Urinary bladder (tissue), 4 donors: ENCODE measurements around the gene CELF2. TPM values are rescaled to one million over a fixed set of nuclear protein-coding genes. Genes with fewer than 3 reads are reported as not detected.

Source experiments
- DNase-seq: peaks from one replicate; pipeline ENCODE4 v3.0.0-alpha.2; 2015; ENCODE audit errors: extremely low spot score
- H3K27ac ChIP-seq: one replicate; pipeline ENCODE4 v1.5.1; 2013; ENCODE audit warnings: low read depth, mild to moderate bottlenecking, moderate library complexity
- H3K36me3 ChIP-seq: one replicate; pipeline ENCODE4 v1.6.1; 2013; ENCODE audit warnings: mild to moderate bottlenecking, moderate library complexity; ENCODE audit not compliant: insufficient read depth
- H3K4me1 ChIP-seq: one replicate; pipeline ENCODE4 v1.6.1; 2013; ENCODE audit warnings: mild to moderate bottlenecking, moderate library complexity; ENCODE audit not compliant: insufficient read depth
- H3K4me3 ChIP-seq: one replicate; pipeline ENCODE4 v1.5.1; 2013; ENCODE audit warnings: low read depth, low read length
- WGBS: extraction: QIAGEN DNeasy Blood & Tissue Kit; methylation state at CpG from one replicate; pipeline ENCODE4 v1.1.7; 2013; 5-methylcytosine and 5-hydroxymethylcytosine counted together
- polyA plus RNA-seq: library from polyadenylated mRNA; stranded (reverse); fragments of 200-250 nt; gene quantifications from one replicate; pipeline ENCODE4 v1.2.3, GENCODE V29; 2013
- total RNA-seq: library from RNA; depleted of rRNA; stranded (reverse); fragments of >200 nt; gene quantifications from one replicate; pipeline ENCODE4 v1.2.3, GENCODE V29; 2014
- donor health status: healthy with polysubstance abuse.
- donor health status: healthy.

The CELF2 gene
- total and polyA plus RNA-seq, 2 donors: 40.1 to 52.7 TPM

DNA sequence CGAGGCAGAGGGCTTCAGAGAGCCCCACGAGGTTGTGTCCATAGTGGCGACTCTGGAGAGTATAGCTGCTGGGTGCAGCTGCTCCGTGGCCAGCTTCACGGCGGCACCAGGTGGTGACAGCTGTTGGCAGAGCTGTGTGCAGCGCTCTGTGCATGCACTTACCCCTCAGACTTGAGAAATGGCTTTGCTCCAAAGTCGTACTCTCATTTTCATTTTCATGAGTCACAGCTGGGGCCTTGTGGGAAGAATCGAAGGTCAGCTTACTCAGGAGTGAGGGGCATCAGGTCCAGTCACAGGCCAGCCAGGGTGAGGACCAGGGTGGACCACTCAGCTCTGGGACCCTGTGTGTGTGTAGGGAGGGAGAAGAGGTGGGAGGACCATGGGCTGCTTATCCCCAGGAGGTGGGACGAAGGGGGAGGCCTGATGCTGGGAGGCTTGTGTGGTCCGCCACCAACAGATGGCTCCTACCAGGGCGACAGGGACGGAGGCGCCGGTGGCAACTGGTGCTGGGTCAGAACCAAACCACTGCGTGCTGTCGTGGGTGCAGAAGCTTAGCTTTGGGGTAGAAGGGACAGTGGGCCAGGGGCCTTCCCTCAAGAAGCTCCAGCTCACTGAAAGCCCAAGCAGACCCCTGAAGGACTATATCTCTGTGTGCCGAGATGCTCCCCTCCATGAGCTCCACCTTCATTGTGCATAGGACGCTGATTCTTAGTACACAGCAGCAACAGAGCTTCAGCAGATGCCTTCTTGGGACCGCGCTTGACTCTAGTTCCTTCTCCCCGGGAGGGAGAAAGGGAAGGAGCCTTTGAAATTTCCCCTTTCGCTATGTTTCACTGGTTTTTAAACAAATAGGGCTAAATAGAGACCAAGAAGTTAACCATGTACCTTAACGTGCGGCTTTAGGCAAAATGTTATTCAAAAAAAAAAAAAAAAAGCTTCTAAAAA is 225.0 kb downstream of the CELF2 start:
- H3K27ac ChIP-seq: peak overlapping the region; percentile 46
- H3K4me3 ChIP-seq: no peak overlapping the region
- 62% methylated on average over 25 of the region's 25 CpGs for WGBS
- no peaks in the 10 kb centered on the region for H3K36me3 ChIP-seq
- no peak for DNase-seq
- no peaks in the 10 kb centered on the region for H3K4me1 ChIP-seq

DNA sequence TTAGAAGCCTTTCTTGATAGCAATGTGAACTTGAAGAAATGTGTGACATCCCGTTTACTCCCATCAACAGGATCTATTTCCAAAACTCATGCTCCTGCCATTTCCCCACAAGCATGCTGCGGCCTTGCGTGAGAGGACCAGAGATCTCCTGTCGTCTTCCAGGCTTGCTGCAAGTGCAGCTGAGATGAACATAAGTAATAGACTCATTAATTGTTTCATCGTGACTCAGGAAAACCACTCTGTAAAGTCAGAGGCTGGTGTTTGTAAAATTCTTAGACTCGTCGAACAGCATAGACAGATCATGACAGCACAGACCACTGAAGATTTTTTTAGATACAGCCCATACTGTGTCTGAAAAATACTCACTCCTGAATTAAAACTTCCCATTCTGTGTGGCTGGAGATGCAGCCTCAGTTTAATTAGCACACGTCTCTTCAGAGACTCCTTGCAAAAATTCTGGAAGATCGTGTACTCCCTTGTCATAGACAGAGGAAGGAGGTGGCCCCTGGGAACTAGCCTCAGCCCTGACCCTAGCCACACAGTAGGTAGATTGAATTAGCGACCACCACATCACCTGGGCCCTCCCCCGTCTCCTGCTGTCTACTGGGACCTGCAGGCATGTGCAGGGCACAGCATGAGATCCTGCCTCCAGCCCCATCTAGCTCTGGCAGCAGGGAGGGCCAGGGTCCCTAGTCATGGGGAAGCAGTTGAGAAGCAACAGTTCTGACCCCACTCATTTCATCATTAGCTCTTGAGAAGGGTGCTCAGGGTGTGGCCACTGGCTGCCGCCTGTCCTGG is 226.0 kb downstream of the CELF2 start:
- H3K27ac ChIP-seq: no peak overlapping the region
- no peaks in the 10 kb centered on the region for H3K36me3 ChIP-seq
- 93% methylated on average over 12 of the region's 12 CpGs for WGBS
- DNase-seq: no peak
- no peak overlapping the region for H3K4me3 ChIP-seq
- H3K4me1 ChIP-seq: no peaks in the 10 kb centered on the region

DNA sequence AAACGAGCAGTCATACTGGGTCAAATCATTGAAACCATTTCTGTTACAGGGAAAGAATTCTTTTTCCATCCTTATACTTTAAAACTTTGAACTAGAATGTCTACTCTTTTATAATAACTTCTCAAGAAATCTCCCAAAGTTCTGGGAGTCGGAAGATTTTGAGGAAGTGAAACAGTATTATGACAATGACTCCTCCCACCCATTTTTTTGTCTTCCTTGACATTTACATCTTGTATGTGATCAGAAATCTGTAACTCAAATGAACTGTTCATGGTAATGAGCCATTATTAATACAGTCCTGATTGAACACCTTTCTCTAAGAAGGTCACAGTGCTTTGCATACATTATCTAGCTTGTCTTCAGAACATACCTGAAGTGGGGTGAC is 227.4 kb downstream of the CELF2 start:
- Histone ChIP-seq H3K36me3 (no peaks in the 10 kb centered on the region), H3K4me3 (no peak overlapping the region), H3K4me1 (no peaks in the 10 kb centered on the region), H3K27ac (no peak overlapping the region)
- no peak for DNase-seq
- 63% methylated on average over 2 of the region's 2 CpGs for WGBS

DNA sequence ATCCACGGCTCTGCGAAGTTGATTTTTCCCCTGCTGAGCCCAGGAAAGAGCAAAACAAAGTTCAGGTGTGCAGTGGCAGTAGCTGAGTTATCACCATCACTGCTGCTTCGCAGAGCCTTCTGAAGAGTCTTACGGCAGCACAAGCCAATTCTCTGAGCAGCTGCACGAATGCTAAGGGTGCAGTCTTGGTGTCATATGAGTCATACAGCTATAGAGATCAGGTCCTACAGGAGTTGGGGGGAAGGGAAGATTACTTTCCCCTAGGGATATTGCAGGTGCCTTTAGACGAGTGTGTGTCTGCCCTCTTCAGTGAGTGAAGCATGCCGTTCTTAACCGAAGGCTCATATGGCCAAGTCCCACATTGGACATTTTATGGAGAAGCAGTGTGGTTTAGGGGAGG is 227.8 kb downstream of the CELF2 start:
- Histone ChIP-seq H3K4me3 (no peak overlapping the region), H3K36me3 (no peaks in the 10 kb centered on the region), H3K4me1 (no peaks in the 10 kb centered on the region), H3K27ac (no peak overlapping the region)
- DNase-seq: no peak
- 88% methylated on average over 8 of the region's 8 CpGs for WGBS

DNA sequence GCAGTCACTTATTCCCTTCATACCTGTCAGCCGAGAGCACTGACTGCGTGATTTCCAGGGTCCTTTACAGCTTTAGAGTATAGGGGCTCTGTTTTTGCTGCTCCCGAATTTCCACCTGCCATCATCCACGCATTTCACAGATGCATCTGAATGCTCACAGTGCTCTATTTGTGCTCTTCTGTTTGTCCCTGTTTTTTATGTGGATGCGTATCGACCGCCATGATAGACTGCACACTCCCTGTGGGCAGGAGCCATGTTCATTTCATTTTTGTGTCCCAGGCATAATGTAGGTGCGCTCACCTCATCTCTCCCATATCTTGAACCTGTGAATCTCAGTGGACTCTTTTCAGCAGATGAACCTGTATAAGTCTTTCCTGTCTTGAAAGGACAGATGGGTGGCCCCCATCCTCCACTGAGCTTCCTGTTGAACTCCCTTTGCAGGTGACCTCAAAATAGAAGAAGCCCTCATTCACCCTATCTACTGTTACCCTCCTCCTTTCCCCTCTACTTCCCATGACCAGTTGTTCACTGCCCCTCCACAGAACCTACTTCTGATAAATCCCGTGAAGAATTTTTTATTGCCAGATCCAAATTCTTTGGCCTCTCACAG is 228.4 kb downstream of the CELF2 start:
- no peaks in the 10 kb centered on the region for H3K4me1 ChIP-seq
- no peaks in the 10 kb centered on the region for H3K36me3 ChIP-seq
- no peak for DNase-seq
- no peak overlapping the region for H3K4me3 ChIP-seq
- H3K27ac ChIP-seq: no peak overlapping the region
- WGBS: 93% methylated on average over 9 of the region's 9 CpGs

DNA sequence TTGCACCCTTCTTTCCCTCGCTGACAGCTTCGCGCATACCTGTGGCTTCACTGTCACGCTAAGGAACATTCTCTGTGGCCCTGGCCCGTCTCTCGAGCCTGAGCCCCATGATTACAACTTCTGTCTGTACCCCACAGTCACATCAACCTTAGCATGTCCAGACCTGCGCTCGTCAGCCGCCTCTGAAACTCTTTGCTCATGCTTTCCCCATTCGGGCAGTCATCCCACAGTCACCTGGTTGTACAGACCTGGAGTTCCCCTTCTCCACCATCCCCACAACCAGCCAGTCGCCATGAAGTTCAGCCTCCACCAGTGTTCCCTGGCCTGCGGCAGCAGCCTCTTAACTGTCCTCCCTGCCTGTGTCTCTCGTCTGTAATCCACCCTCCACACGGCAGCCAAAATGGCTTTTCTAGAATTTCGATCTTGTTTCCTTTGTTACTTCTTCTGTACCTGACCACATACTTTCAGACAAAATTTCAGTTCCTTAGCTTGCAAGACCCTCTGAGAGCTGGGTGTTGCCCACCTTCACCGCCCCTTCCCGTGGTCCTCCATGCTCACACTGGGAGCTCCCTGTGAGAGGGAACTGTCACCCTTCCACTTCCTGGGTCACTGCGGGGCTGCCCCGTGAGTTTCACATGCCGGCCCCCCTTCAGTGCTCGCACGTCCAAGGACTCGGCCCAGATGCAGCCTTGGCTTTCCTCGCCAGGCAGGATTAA is 229.2 kb downstream of the CELF2 start:
- Histone ChIP-seq H3K36me3 (no peaks in the 10 kb centered on the region), H3K4me1 (no peaks in the 10 kb centered on the region), H3K27ac (no peak overlapping the region), H3K4me3 (no peak overlapping the region)
- no peak for DNase-seq
- 95% methylated on average over 24 of the region's 24 CpGs for WGBS

DNA sequence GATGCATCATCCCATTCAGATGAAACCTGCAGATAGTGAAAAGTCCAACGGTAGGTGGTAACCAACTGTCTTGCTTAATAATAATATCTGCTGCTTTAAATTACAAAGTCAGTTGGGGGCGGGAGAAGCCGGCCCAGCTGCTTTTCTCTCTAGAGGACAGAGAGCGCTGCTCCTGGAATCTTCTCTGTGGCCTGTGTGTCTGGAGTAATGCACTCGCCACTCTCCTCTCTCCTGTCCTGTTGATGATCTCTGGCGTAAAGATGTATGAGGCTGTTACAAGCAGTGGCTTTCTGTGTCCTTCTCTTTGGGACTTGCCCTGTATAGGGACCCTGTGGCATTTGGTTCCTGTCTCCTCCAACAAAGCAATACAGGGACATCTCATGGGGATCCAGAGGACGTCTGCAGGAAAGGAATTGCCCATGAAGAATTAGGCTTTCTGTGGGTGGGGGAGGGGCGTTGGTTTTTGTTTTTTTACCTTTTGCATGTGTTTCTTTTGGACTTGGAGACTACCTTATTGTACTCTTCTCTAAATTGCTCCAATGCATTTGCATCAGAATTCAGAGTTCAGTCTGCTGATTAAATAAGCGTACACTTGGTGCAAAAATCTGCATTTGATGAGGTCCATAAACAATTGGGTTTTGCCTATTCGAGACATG is 231.6 kb downstream of the CELF2 start:
- no peak overlapping the region for H3K27ac ChIP-seq
- no peak overlapping the region for H3K4me3 ChIP-seq
- H3K36me3 ChIP-seq: no peaks in the 10 kb centered on the region
- H3K4me1 ChIP-seq: no peaks in the 10 kb centered on the region
- no peak for DNase-seq
- WGBS: 71% methylated on average over 10 of the region's 10 CpGs

DNA sequence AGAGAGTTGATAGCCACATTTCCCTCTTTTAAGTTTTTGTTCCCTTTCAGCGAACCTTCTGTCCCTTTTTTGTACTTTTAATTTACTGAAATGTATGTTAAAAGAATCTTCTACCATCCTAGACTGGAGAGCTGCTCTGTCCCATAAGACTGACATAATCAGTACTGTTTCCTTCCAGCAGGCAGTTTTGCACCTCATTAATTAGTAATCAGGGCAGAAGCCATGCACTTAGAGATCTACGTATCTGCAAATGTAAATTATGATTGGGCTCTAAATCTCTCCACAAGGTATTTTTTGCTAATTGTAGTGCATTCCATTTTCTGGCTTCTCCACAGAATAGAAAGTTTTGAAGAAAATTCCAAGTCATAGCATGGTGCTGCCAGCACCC is 232.1 kb downstream of the CELF2 start:
- no peaks in the 10 kb centered on the region for H3K36me3 ChIP-seq
- H3K27ac ChIP-seq: no peak overlapping the region
- 88% methylated on average over 2 of the region's 2 CpGs for WGBS
- H3K4me3 ChIP-seq: no peak overlapping the region
- H3K4me1 ChIP-seq: no peaks in the 10 kb centered on the region
- no peak for DNase-seq

DNA sequence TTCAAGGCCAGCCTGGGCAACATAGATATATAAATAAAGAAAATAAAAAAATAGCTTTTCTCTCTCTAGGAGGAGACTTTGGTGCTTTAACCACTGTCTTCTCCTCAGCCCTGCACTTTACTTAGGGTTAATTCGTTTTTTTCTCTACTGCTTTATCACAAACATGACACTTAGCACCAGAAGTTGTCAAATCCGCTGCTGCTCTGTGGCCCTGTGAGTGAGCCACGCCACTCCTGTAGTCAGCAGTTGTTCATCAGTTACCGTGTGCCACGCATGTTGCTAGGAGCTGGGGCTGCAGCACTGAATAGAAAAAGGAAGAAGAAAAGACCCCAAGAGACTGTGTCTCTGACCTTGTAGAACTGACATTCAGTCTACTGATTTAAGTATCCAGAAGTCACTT is 232.6 kb downstream of the CELF2 start:
- H3K27ac ChIP-seq: no peak overlapping the region
- DNase-seq: no peak
- H3K4me3 ChIP-seq: no peak overlapping the region
- no peaks in the 10 kb centered on the region for H3K4me1 ChIP-seq
- 96% methylated on average over 5 of the region's 5 CpGs for WGBS
- no peaks in the 10 kb centered on the region for H3K36me3 ChIP-seq

DNA sequence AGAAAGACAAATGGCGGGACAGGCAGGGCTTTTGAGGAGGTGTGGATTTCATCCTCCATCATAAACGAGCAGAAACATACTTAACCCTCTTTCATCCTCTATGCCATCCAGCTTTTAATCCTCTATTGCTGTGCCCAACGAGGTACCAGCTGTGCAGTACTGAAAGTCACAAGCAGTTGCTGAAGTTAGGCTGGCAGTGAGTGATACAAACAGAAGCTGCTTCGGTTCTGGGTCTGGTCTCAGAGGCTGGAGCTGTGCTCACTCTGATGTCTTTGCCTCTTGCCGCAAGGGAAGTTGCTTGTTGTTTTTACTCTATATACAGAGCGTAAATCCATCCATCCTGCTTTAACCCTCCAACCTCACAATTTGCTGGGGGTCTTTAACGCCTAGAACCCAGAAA is 235.2 kb downstream of the CELF2 start:
- no peak for DNase-seq
- no peaks in the 10 kb centered on the region for H3K36me3 ChIP-seq
- H3K4me1 ChIP-seq: no peaks in the 10 kb centered on the region
- no peak overlapping the region for H3K27ac ChIP-seq
- 86% methylated on average over 7 of the region's 7 CpGs for WGBS
- H3K4me3 ChIP-seq: no peak overlapping the region

DNA sequence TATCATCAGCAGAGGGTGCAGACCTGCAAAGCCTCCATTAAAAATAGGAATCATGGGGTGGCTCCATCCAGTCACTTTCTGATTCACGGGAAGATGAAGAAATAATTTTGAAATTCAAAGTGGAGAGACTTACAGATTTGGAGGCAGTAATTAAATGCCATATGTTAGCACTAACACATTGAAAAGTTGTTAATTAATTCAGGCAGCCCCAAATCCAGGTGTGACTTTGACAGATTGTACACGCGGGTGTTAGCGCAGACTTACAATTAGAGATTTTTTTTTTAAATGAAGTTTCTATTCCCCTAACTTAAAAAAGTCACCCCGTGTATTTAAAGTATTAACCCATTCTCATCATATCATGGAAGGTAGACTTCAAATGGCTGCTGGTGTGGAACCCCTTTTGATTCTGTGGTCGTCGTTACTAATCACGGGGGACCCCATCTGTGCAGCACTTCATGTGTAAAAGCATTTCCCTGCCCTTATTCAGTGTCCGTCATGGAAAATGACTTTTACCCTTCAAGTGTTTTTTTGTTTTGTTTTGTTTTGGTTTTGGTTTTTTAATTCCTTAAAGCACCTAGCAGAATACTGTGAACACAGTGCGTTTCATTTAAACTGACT is 235.8 kb downstream of the CELF2 start:
- H3K27ac ChIP-seq: no peak overlapping the region
- no peaks in the 10 kb centered on the region for H3K4me1 ChIP-seq
- 95% methylated on average over 10 of the region's 10 CpGs for WGBS
- H3K36me3 ChIP-seq: no peaks in the 10 kb centered on the region
- no peak for DNase-seq
- H3K4me3 ChIP-seq: no peak overlapping the region

DNA sequence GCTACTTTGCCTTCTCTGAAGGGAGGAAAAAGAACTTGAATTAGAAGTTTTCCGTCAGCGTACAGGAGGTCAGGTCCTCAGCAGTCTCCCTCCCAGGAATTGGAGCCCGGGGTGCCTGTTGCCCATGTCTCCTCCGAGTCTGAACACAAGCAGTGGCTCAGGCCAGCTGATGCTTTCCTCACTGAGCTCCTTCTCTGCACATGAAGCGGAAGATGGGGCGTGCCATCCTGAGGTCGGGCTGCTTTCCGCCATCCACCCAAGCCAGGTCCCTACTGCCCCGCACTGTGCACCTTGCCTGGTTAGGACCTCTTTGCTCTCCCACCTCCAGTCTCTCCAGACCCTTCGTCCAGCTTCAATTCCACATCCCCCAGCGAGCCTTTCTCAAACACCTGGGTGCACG is 237.5 kb downstream of the CELF2 start:
- no peaks in the 10 kb centered on the region for H3K4me1 ChIP-seq
- 98% methylated on average over 12 of the region's 12 CpGs for WGBS
- H3K27ac ChIP-seq: no peak overlapping the region
- no peak for DNase-seq
- no peak overlapping the region for H3K4me3 ChIP-seq
- H3K36me3 ChIP-seq: no peaks in the 10 kb centered on the region
